MG63 (cell line): Measurements from ENCODE around the gene KLHL30. TPM values are rescaled to one million over a fixed set of nuclear protein-coding genes. Genes with fewer than 3 reads are reported as not detected.

Experiments used
- DNase-seq: peaks from one replicate; pipeline ENCODE4 v3.0.0-alpha.2; 2020
- H3K27me3 ChIP-seq: fragments of 250-450 bp; sonication (Bioruptor Pico); 2 replicates; pipeline ENCODE4 v1.5.1; 2020; ENCODE audit warnings: mild to moderate bottlenecking, moderate library complexity
- H3K36me3 ChIP-seq: fragments of 250-450 bp; sonication (Bioruptor Pico); 2 replicates; pipeline ENCODE4 v1.5.1; 2020; ENCODE audit warnings: mild to moderate bottlenecking, moderate library complexity
- H3K4me3 ChIP-seq: fragments of 250-450 bp; sonication (Bioruptor Pico); 2 replicates; pipeline ENCODE4 v1.5.1; 2020; ENCODE audit warnings: mild to moderate bottlenecking, moderate library complexity
- H3K9me3 ChIP-seq: fragments of 250-450 bp; sonication (Bioruptor Pico); 2 replicates; pipeline ENCODE4 v1.5.1; 2020; ENCODE audit warnings: mild to moderate bottlenecking, moderate library complexity
- total RNA-seq: library from RNA; depleted of rRNA; stranded (reverse); fragments of >200 nt; shearing (Covaris generic); gene quantifications from 2 replicates; pipeline ENCODE4 v1.2.3, GENCODE V29; 2014; ENCODE audit warnings: low replicate concordance

Gene KLHL30
- total RNA-seq, 1 experiment from 2014 or later = not detected

GRCh38 chr2:238136820-238137537 lies 1.5 kb upstream of the KLHL30 start:
- no peaks in the 10 kb centered on the region for H3K36me3 ChIP-seq
- no peaks in the 10 kb centered on the region for H3K27me3 ChIP-seq
- DNase-seq = peak; percentile 73
- no peak overlapping the region for H3K4me3 ChIP-seq
- no peaks in the 10 kb centered on the region for H3K9me3 ChIP-seq

DNA sequence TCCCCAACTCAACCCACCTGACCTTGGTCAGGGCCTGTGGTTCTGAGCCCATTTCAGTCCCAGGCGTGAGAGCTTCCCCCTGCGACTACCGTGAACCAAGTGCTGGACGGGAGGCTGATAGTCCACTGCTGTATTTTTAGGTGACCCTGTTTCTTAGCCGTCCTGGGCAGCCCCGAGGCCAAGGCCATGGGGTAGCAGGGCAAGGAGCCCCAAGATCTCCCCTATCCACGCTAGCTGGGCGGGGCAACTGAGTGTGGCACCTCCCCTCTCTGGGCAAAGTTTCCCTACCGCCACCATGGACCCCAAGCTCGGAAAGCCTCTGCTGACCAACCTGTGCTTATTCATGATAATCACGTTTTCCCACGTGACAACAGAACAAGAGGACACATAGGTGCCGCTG lies 583 bp upstream of the KLHL30 start:
- H3K4me3 ChIP-seq = no peak overlapping the region
- no peaks in the 10 kb centered on the region for H3K27me3 ChIP-seq
- H3K9me3 ChIP-seq = no peaks in the 10 kb centered on the region
- no peaks in the 10 kb centered on the region for H3K36me3 ChIP-seq
- DNase-seq = no peak

DNA sequence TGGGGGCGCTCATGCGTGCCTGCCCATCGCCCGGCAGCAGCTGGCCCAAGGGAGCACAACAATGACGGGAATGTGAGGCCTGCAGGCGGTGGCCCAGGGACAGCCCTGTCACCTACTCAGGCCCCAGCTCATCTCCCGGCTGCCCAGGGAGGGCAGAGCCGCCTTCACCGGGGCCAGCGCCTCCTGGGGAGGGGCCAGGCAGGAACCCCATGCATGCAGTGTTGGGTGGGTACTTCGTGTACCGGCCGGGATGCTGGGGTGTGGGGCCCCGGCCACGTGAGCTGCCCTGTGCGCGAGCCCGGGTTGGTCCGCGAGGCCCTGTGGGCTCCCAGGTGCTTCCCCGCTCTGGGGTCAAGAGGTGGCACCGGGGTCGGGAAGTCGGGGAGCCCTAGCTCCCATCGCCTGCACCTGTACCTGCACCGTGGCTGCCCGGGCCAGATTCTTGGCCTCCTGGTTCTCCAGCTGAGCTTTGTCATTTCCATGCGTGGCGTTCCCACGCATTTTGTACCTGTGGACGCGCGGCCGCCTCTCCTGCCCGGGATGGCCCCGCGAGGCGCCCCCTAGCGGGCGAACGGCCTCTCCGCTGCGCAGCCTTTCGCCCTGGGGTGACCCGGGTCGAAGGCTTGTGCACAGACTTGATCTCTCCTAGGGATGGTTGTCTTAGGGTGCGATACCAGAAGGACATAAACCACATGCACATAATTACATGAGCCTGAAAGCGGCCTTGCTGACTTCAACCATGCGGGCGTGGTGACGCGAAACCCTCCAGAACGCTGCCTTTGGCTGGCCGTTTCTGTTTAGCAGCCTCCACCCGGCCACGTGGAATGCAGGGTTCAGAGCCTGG lies 950 bp downstream of the KLHL30 start:
- no peak overlapping the region for H3K4me3 ChIP-seq
- no peaks in the 10 kb centered on the region for H3K36me3 ChIP-seq
- DNase-seq = no peak
- H3K27me3 ChIP-seq = no peaks in the 10 kb centered on the region
- no peaks in the 10 kb centered on the region for H3K9me3 ChIP-seq

- Histone ChIP-seq H3K9me3 (no peaks in the 10 kb centered on the region), H3K4me3 (no peak overlapping the region), H3K36me3 (no peaks in the 10 kb centered on the region), H3K27me3 (no peaks in the 10 kb centered on the region)
- DNase-seq = no peak
Observed at GRCh38 chr2:238140040-238140439, 1.6 kb downstream of the KLHL30 start.

DNA sequence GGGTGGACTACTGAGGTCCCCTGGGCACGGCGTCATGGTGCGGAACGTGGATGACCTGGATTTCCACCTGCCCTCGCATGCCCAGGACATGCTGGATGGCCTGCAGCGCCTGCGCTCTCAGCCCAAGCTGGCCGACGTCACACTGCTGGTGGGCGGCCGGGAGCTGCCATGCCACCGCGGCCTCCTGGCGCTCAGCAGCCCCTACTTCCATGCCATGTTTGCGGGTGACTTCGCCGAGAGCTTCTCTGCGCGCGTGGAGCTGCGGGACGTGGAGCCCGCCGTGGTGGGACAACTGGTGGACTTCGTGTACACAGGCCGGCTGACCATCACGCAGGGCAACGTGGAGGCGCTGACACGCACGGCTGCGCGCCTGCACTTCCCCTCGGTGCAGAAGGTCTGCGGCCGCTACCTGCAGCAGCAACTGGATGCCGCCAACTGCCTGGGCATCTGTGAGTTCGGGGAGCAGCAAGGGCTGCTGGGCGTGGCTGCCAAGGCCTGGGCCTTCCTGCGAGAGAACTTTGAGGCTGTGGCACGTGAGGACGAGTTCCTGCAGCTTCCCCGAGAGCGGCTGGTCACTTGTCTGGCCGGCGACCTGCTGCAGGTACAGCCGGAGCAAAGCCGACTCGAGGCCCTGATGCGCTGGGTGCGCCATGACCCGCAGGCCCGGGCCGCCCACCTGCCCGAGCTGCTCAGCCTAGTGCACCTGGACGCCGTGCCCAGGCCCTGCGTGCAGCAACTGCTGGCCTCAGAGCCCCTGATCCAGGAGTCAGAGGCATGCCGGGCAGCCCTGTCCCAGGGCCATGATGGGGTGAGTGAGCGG lies 2.5 kb downstream of the KLHL30 start:
- Histone ChIP-seq H3K36me3 (no peaks in the 10 kb centered on the region), H3K4me3 (no peak overlapping the region), H3K9me3 (no peaks in the 10 kb centered on the region), H3K27me3 (no peaks in the 10 kb centered on the region)
- no peak for DNase-seq

GRCh38 chr2:238141541-238142318 lies 3.3 kb downstream of the KLHL30 start:
- Histone ChIP-seq H3K27me3 (no peaks in the 10 kb centered on the region), H3K4me3 (no peak overlapping the region), H3K9me3 (no peaks in the 10 kb centered on the region), H3K36me3 (no peaks in the 10 kb centered on the region)
- DNase-seq = peak; percentile 74

- no peaks in the 10 kb centered on the region for H3K9me3 ChIP-seq
- H3K36me3 ChIP-seq = no peaks in the 10 kb centered on the region
- no peak overlapping the region for H3K4me3 ChIP-seq
- H3K27me3 ChIP-seq = no peaks in the 10 kb centered on the region
- DNase-seq = no peak
Observed at GRCh38 chr2:238142382-238143205, 4.1 kb downstream of the KLHL30 start.

GRCh38 chr2:238143239-238143951 lies 4.9 kb downstream of the KLHL30 start:
- Histone ChIP-seq H3K36me3 (no peaks in the 10 kb centered on the region), H3K27me3 (no peaks in the 10 kb centered on the region), H3K4me3 (no peak overlapping the region), H3K9me3 (no peaks in the 10 kb centered on the region)
- peak; percentile 87 for DNase-seq

- Histone ChIP-seq H3K36me3 (no peaks in the 10 kb centered on the region), H3K9me3 (no peaks in the 10 kb centered on the region), H3K27me3 (no peaks in the 10 kb centered on the region), H3K4me3 (no peak overlapping the region)
- no peak for DNase-seq
Observed at GRCh38 chr2:238144262-238144661, 5.8 kb downstream of the KLHL30 start.

DNA sequence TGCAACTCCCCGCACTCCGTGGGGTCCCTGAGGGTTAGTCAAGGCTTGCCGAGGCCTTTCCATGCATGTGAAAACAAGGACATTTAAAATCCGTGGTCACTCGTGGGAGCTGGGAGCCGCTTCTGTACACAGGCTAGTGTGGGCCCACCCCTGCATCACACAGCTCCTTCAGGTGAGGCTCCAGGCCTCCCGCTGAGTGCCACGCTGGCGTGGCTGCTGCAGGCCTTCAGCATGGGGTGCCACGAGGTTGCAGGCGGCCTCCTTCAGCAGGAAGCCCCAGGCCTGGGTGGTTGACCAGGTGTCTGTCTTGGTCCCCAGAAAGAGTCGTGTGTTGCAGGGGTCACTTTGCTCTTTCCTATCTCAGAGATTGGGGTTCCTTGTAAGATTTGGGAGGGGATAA lies 6.6 kb downstream of the KLHL30 start:
- H3K9me3 ChIP-seq = no peaks in the 10 kb centered on the region
- no peaks in the 10 kb centered on the region for H3K36me3 ChIP-seq
- DNase-seq = no peak
- no peaks in the 10 kb centered on the region for H3K27me3 ChIP-seq
- H3K4me3 ChIP-seq = no peak overlapping the region

GRCh38 chr2:238145851-238146250 lies 7.4 kb downstream of the KLHL30 start:
- DNase-seq = no peak
- H3K36me3 ChIP-seq = no peaks in the 10 kb centered on the region
- H3K4me3 ChIP-seq = no peak overlapping the region
- H3K9me3 ChIP-seq = no peaks in the 10 kb centered on the region
- H3K27me3 ChIP-seq = no peaks in the 10 kb centered on the region

GRCh38 chr2:238146884-238147544 lies 8.5 kb downstream of the KLHL30 start:
- H3K9me3 ChIP-seq = no peaks in the 10 kb centered on the region
- DNase-seq = no peak
- H3K4me3 ChIP-seq = no peak overlapping the region
- H3K36me3 ChIP-seq = no peaks in the 10 kb centered on the region
- no peaks in the 10 kb centered on the region for H3K27me3 ChIP-seq

- no peaks in the 10 kb centered on the region for H3K36me3 ChIP-seq
- no peak overlapping the region for H3K4me3 ChIP-seq
- DNase-seq = no peak
- no peaks in the 10 kb centered on the region for H3K9me3 ChIP-seq
- no peaks in the 10 kb centered on the region for H3K27me3 ChIP-seq
Observed at GRCh38 chr2:238148981-238149380, 10.5 kb downstream of the KLHL30 start.

DNA sequence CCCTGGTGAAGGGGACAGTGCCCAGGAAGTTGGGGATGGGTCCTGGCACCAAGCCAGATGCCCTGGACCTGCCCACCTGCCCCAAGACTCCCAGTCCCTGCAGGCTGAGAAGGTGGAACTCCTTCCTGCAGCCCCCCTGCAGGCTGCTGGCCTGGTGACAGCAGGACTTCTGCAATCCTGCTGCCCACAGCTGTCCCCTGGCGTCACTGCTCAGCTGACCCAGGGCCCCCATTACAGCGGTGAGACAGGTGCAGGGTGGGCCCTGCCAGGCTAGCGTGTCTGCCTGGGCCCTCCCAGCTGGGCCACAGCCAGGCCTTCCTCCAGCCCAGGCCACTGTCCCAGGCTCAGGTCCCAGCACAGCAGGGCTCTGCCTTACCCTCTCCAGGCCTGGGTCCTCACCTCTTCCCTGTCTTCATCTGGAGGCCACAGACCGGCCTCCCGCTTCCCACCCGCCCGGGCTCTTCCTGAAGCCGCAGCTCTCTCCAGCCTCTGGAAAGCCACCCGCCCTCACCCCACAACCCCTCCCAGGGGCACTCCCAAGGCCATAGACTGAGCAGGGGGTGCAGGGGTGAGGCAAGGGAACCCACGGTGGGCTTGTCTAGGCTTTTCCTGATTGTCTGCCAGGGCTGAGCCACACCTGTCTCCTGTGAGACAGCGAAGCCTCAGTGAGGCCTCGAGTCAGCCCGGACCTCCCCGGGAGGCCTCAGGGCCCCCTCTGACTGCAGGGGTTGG lies 11.5 kb downstream of the KLHL30 start:
- Histone ChIP-seq H3K36me3 (no peaks in the 10 kb centered on the region), H3K4me3 (no peak overlapping the region), H3K27me3 (no peaks in the 10 kb centered on the region), H3K9me3 (no peaks in the 10 kb centered on the region)
- no peak for DNase-seq
